NCI-H69 (cell line): ENCODE data around the gene ZNF521.

Experiments used
- DNase-seq: peaks from one replicate; lab custom pipeline; 2025; lab: John Stamatoyannopoulos, UW

ZNF521 gene

DNA sequence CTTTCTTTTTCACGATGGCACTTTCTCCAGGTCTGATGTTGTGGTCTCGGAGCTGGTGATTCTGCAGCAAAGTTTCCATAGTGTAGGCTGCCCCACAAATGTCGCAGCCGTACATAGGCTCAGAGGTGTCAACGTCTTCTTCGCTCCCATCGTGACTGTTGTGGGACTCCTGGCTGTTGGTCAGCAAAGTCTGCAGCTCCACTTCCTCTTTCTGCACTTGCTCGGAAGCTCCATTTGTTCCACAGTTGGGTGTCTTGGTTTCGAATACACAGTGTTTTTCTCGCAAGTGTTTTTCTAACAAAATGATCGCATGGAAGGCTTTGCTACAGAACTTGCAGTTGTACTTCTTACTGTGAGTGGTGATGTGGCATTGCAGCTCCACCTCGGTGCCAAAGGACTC lies 126.8 kb downstream of the ZNF521 start:
- DNase-seq: no peak

DNA sequence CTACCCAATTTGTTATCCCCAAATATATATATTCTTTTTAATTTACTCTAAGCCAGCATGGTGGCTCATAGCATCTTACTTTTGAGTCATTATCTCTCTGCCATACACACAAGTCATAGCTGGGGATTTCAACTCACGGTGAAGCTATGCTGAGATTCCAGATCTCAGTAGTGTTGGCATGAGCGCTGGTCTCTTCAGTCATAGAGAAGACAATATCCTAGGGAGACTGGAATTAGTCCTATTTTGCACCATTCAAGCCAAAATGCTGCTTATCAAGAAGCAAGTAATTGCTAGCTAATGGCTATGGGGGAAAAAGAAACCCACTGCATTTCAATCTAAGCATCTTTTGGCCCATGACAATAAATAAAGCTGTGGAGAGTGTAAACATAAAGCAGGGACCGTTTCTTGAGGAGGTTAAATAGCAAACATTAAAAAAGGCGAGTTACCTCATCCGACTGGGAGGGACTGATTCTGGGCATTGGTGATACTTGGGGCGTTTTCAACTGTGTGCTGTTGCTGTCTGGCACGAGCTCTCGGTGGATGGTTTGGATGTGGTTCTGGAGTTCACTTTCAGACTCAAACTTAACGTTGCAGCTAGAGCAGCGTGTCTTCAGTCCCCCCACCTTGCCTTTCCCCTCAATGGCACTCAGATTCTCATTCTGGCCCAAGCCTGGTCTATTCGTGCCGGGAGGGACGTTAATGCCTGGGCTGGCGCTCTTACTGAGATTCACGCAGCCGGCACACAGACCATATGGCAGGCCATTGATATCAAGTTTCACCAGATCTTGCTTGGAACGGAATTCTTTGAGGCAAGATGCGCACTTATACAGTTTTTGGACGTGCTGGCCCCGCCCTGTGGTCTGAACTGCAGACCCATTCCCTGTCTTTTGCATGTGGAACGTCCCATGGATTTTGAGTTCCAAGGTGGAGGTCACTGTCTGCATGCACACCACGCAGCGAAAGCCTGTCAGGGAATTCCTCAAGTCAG lies 127.8 kb downstream of the ZNF521 start:
- no peak for DNase-seq

DNA sequence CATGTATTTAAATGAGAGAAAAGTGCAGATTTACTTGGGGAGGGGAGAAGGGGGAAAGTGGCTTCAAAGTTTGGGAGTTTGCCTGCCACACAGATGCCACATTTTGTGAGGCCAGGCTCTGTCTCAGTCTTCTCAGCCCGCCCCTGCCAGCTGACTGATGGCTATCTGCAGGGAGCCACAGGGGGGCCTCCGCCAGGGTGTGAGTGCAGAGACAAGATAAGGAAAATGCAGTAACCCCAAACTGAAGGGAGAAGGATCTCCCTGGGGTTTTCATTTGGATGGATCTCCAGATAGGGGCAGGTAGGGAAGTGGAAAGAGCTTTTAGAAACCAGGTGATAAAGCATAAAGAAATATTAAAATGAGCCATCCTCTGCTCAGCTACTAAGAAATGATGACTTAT lies 128.8 kb downstream of the ZNF521 start:
- DNase-seq: peak; percentile 16

GRCh38 chr18:25222648-25223047 lies 129.3 kb downstream of the ZNF521 start:
- DNase-seq: no peak

- DNase-seq: no peak
Observed at GRCh38 chr18:25210622-25211021, 141.3 kb downstream of the ZNF521 start.

GRCh38 chr18:25192065-25192464 lies 159.9 kb downstream of the ZNF521 start:
- DNase-seq: no peak

DNA sequence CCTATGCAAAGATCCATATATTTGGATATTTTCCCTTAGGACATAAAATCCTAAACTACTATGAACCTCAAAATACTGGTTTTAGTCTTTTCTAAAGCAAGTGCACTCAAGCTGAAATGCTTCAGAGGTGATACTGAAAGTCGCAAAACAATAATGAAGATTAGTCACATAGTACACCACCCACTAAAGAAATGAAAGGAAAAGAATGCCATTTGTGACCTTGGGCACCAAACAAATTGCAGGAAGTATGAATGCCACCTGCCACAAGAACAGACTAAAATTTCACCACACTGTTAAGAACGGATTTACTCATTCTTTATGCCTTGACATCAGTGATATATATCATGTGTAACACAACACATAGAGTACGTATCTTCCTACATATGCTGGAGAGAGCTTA lies 161.5 kb downstream of the ZNF521 start:
- DNase-seq: no peak

DNA sequence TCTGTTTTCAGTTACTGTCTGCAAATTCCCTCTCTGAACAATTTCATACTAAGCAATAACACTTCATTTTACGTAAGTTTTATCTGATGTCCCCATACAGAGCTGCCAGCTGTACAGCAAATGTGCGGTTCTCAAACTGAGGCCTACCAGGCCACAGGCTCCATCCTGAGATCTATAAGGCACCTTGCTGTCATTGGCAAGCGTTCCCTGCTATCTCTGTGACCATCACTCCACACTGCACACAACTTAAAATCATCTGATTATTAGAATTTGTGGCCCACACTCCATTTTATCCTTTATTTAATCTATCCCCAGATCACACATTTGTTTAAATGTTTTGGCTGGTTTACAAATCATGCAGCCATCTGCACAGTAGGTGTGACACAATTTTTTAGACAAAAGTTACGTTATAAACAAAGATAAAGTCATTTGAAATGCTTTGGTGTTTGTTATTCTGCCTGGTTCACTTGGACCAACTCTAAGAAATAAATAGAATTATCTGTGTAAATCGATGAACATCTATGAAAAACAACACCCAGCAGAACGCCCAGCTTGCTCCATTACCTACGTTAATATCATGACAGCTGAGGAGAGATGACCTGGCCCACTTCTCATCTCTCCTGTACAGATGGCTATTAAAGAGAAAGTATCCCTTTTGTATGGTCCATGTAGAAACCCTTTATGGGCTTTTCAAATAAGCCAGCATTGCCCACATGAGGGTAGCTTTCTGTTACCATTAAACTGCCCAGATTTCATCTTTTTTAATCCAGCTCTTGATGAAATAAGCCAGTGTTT lies 162.4 kb downstream of the ZNF521 start:
- peak; percentile 19 for DNase-seq

GRCh38 chr18:25187521-25188192 lies 164.3 kb downstream of the ZNF521 start:
- peak; percentile 27 for DNase-seq

DNA sequence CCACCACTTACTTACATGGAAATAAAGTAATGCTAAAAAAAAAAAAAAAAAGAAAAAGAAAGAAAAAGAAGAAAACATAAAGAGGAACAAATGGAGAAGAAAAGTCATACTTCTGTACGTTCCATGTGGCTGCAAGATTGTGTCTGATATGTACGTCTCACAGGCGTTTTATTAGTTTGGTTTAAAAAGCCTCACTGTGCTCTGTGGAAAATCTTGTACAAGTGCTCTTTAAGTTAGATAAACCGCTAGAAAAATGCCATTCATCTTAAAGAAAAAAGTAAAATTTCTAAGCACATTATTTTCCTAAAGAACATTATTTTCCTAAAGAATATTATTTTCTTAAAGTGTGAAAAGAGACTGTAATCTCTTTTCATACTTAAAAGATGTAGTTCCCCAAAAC lies 165.1 kb downstream of the ZNF521 start:
- no peak for DNase-seq

GRCh38 chr18:25181993-25182392 lies 170.0 kb downstream of the ZNF521 start:
- peak; percentile 43 for DNase-seq

DNA sequence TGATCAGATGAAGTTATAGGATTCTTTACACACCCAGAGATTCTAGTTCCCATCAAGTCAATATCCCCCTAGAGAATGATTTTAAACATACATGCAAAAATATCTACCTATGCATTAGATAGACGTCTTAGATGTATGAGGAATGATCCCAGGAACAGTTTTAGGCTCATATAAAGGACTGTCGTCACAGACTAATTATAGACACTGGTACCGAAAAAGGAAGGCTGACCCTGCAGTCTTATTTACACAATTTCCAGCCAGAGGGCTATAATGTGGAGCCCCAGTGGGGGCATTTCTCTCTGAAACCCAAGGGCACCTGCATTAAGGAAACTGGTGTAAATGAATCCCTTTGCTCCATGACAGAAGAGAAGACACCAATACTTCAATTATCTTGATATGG lies 170.4 kb downstream of the ZNF521 start:
- DNase-seq: peak; percentile 95

DNA sequence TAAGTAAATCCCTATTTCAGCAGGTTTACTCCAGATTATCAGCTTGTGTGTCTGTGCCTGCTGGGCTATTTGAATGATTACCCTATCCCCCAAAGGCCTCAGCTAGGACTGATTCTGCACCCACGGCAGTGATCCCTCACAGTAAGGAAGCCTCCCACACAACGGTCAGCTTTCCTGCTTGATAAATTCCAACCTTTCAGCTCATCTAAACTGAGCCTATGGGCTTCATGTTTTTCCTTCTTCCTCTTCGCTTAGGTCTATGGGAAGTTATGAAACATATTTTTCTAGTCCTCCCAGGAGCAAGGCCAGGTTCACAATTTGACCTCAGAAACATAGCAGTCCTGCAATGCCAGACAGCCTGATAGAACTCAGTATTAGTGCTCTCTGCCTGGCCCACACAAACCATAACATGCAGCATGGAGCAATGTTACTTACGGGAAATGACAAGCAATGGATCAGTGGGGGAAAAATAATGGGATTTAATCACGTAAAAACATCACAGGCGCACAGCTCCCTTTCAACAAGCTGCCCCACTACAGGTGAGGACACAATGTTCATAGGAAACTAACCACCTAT lies 170.9 kb downstream of the ZNF521 start:
- DNase-seq: peak; percentile 73

- DNase-seq: peak; percentile 25
Observed at GRCh38 chr18:25177631-25178030, 174.3 kb downstream of the ZNF521 start.

- peak; percentile 92 for DNase-seq
Observed at GRCh38 chr18:25176518-25177042, 175.4 kb downstream of the ZNF521 start.

DNA sequence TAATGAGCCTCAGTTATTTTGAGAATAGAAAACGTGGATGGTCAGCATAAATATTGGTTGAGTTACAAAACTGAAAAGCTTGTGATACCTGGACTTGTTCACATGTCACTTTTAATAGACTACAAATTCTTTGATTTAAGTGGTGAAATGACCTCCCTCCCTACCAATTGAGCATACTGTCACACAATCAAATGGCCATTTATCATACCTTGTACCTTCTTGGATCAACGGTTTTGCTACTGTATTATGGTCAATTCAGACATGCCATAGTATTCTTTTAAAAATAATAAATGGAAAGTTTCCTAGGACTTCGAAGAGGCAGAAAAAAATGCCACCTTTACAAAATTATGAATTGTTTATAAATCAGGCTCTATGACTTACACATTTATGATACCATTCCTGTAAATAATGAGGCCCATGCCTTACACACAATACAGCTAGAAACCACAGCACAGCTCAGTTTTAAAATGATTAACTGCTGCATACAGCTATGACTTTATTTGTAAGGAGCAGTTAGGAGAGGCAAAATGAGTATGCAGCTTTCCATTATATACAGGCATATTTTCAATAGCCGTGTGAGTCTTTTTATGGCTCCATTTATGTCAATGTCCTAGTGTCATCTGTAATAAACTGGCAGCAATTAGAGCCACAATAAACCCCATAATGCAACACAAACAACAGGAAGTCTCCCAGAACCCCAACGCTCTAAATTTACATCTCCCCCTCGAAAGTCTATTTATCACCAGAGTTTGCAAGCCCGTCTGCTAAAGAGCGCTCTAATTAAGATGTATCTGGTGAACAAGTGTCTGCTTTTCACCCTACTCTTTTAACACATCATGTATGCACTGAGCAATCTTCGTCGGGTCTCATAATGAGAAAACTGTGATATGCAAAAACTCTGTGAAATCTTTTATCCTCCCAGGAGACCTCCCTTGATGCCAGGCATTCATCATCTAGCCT lies 176.1 kb downstream of the ZNF521 start:
- peak; percentile 83 for DNase-seq

DNA sequence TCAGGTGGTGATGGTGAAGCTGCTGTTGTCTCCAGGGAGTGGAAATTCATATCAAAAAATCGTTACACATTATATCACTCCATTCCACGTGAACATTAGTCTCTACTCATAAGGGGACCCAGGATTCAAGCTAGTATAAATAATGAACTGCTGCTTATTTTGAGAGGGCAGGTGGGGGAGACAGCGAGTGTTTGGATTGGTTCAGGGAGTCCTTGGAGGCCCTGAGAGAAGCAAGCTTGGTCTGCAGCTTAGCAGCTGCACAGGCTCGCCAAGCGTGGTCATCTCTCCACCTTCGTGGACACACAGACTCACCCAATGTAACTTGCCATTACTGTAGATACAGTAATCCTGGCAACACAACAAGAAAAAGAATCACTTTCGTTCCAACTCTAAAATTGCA lies 177.6 kb downstream of the ZNF521 start:
- DNase-seq: peak; percentile 47

GRCh38 chr18:25171334-25171733 lies 180.6 kb downstream of the ZNF521 start:
- DNase-seq: no peak

DNA sequence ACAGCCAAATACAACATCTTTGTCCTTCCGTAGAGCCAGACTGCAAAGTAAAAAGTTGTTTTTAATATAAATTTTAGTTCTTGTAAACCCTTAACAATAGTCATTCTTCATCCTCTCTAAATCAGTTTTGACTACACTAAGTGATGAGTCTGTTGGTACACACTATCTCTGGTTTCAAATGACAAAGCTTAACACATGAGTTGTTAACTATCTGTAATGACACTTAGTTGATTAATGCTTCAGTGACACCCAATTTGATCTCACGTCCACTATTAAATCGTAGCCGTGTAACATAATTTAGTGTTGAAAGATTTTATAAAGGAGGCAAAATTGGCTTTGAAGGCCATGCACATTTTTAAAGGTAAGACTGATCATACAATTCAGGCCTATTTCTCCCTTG lies 181.6 kb downstream of the ZNF521 start:
- DNase-seq: no peak

DNA sequence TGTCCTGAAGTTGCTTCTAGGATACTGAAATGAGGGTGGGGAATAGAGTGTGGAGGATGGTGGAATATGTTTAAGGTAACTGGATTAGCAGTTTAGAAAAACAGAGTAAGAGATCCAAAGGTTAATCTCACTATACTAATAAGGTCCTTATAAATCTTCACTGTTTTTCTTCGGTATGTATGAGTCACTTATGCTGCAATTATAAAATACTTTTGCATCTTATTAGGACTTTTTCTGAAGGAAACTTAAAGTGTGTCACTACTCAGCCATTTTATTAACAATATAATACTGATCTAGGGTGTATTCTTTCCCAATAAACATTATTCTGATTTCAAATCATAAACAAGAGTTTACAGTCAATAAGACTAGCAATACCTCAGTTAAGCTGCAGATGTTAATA lies 182.3 kb downstream of the ZNF521 start:
- no peak for DNase-seq
